GM18868 (cell line): ENCODE data around the gene HMBS.
"Not testable (repeated sequence)": the region's sequence is repeated elsewhere in the genome, so short reads cannot be mapped to it uniquely, and the experiment has no call there.

ENCODE experiments used
- ATAC-seq: cut with Tn5 transposase; IDR thresholded peaks from one replicate; pipeline ENCODE4 v1.9.1; 2021; ENCODE audit warnings: mild to moderate bottlenecking, moderate library complexity; ENCODE audit not compliant: unreplicated experiment

The HMBS gene

GRCh38 chr11:119100994-119101758, 16.5 kb downstream of the HMBS start:
- peak; percentile 12 for ATAC-seq

GRCh38 chr11:119101759-119102423, 17.2 kb downstream of the HMBS start, which contains the start of gene DPAGT1:
Gene DPAGT1, minus strand, starts transcription at chr11:119101853. Its CDS starts 198 bp downstream, at chr11:119101655.
- ATAC-seq: peak; percentile 79

- ATAC-seq: not testable (repeated sequence)
Measured at GRCh38 chr11:119103161-119103664, 18.5 kb downstream of the HMBS start.

GRCh38 chr11:119103793-119104192, 19.1 kb downstream of the HMBS start:
- ATAC-seq: no peak

GRCh38 chr11:119106564-119107537, 22.2 kb downstream of the HMBS start, which contains the start of gene C2CD2L:
Gene C2CD2L, plus strand, starts transcription at chr11:119107344. Its CDS starts 398 bp downstream, at chr11:119107742.
- peak; percentile 80 for ATAC-seq

- ATAC-seq: peak; percentile 14
Measured at GRCh38 chr11:119107538-119108145, 23.0 kb downstream of the HMBS start.

- ATAC-seq: no peak
Measured at GRCh38 chr11:119108146-119108856, 23.6 kb downstream of the HMBS start.

- no peak for ATAC-seq
Measured at GRCh38 chr11:119108857-119109221, 24.2 kb downstream of the HMBS start.

GRCh38 chr11:119109843-119110242, 25.2 kb downstream of the HMBS start:
- ATAC-seq: no peak

- ATAC-seq: no peak
Measured at GRCh38 chr11:119110439-119110838, 25.8 kb downstream of the HMBS start.

- no peak for ATAC-seq
Measured at GRCh38 chr11:119111361-119111925, 26.8 kb downstream of the HMBS start.

GRCh38 chr11:119112314-119113020, 27.8 kb downstream of the HMBS start:
- no peak for ATAC-seq

- no peak for ATAC-seq
Measured at GRCh38 chr11:119113716-119114115, 29.0 kb downstream of the HMBS start.

GRCh38 chr11:119114351-119114750, 29.7 kb downstream of the HMBS start:
- no peak for ATAC-seq

GRCh38 chr11:119115484-119116234, 31.0 kb downstream of the HMBS start:
- no peak for ATAC-seq

- ATAC-seq: no peak
Measured at GRCh38 chr11:119116235-119116594, 31.5 kb downstream of the HMBS start.

GRCh38 chr11:119116601-119117000, 31.9 kb downstream of the HMBS start:
- ATAC-seq: no peak
